ENCODE measurements around the gene IL12A.

IL12A gene

DNA sequence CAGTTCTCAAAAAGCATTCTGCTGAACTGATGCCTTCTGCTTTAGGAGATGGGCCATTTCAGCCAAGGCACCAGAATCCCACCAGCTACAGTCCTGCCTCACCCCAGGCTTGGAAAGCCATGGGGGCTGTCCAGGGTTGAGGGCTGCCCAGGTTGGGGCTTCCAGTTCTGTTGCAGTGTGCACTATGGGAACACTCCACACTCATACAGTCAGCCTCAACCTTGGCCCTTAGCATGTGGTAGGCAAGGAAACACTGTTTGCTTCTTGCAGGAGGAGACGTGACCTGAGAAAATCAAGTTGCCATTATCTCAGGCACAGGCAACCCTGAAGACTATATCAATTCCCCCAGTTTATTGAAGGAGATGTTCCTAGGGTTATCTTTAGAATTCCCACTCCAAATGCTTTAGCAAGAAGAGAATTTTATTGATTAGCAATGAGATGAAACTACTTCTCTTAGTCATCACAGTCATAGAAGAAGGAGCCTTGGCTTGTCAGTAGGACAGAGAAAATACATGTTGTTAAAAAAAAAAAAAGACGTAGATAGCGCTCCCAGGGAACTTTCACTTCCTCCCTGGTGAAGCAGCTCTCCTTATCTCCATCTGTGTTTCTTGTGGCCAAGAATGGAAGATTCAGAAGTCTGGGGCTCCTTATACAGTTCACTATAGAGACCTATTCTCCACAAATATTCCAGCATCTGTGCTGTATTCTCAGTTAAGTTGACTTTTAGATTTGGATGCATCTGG, 38.3 kb upstream of the IL12A start:
- no peak overlapping the region for H3K27ac ChIP-seq
- no peak for TF ChIP-seq ZFX (IDR thresholded peaks at IDR 0.05)
- TF ChIP-seq, protein P1, sequence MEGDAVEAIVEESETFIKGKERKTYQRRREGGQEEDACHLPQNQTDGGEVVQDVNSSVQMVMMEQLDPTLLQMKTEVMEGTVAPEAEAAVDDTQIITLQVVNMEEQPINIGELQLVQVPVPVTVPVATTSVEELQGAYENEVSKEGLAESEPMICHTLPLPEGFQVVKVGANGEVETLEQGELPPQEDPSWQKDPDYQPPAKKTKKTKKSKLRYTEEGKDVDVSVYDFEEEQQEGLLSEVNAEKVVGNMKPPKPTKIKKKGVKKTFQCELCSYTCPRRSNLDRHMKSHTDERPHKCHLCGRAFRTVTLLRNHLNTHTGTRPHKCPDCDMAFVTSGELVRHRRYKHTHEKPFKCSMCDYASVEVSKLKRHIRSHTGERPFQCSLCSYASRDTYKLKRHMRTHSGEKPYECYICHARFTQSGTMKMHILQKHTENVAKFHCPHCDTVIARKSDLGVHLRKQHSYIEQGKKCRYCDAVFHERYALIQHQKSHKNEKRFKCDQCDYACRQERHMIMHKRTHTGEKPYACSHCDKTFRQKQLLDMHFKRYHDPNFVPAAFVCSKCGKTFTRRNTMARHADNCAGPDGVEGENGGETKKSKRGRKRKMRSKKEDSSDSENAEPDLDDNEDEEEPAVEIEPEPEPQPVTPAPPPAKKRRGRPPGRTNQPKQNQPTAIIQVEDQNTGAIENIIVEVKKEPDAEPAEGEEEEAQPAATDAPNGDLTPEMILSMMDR (conservative IDR thresholded peaks at IDR 0.05), result no peak

DNA sequence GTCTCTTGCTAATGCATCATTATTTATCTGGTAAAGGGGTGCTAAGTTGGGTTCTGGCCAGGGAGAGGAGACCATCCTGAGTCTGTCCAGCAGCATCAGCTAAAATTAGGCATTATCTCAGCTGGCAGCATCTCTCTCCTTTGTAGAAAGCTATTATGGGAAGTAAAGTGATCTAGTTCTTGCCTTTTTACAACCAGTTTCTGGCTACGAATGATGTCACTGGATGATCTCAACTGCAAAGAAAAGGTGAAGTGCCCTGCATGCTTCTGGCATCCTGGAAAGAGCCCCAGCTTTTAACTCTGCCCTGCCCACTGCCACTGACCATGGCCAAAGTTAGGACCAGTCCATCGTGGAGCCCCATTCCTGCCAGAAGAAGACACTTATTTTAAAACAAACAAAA, 37.1 kb upstream of the IL12A start:
- no peak for TF ChIP-seq ZFX (IDR thresholded peaks at IDR 0.05)
- TF ChIP-seq, protein P1 (conservative IDR thresholded peaks at IDR 0.05), result no peak
- no peak overlapping the region for H3K27ac ChIP-seq

DNA sequence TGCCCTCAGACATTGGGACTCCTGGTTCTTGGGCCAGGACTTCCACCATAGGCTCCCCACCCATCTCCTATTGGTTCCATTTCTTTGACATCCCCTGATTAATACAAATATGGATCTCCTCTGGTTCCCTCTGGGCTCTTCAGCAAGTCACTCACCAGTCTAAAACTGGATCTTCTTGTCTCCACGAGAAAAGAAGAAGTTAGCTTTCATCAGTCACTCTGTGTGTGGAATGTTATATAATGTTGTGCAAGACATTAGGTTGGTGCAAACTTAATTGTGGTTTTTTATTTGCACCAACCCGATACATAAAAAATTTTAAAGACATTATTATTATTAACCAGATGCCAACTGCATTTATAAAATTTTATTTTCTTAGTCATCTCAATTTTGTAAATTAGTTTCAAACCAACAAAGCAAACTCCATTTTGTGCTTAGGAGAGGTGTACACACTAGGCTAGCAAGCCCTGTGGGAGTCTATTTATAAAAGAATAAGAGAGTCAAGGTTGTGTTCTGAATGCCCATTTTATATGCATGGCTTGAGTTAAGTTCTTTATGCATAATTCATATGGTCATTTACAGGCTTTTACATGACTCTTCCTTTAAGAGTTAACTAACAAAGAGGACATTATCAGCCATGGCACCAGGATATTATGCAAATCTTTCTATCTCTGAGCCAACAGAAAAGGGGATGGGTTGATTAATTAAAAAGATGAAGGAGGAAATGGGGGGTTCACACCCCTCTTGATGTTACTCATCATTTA, 35.1 kb upstream of the IL12A start:
- no peak for TF ChIP-seq ZFX (IDR thresholded peaks at IDR 0.05)
- TF ChIP-seq, protein P1 (conservative IDR thresholded peaks at IDR 0.05), result no peak

DNA sequence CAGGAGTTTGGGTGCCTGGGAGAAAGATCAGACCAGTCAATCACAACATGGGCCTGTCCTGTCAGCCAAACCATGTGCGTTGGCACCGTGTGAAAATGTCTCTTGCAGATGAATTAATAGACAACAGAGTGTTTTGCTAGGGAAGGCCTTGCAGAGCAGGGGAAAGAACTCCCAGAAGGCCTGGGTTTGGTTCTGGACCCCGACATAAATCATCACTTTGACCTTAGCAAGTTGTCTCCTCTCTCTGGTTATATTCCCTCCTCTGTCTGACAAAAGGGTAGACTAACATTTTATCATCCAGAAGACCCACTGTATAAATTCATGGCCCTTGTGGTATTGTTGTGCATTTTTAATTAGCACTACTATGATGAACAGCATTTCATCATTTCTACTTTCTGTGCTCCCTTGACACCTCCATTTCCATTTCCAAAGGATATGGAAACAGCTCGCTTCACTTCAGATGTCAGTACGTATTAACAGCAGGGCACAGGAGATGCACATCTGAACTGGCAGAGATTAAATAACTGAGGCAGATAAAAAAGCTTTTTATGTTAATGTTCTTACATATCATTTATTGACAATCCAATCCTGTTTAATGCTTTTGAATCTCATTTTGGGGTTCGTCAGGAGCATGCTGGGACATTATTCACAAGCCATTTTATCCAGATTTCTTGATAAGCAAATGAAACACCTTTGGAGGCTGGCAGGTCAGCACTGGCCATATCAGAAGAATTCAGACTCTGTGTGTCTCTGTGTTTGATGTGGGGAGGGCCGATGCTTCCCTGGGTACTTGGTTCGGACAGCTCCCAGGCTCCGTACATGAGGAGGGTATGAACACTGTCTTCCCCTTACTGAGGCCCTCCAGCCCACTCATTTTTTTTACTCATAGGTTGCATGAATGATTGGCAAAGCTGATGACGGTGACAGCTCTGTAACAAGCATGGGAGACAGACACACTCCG, 28.2 kb upstream of the IL12A start:
- TF ChIP-seq, protein P1 (conservative IDR thresholded peaks at IDR 0.05), result no peak
- no peak for TF ChIP-seq ZFX (IDR thresholded peaks at IDR 0.05)
- no peak overlapping the region for H3K27ac ChIP-seq

More for the DNA sequence above, 35.1 kb upstream of the IL12A start:
- no peak overlapping the region for H3K27ac ChIP-seq

DNA sequence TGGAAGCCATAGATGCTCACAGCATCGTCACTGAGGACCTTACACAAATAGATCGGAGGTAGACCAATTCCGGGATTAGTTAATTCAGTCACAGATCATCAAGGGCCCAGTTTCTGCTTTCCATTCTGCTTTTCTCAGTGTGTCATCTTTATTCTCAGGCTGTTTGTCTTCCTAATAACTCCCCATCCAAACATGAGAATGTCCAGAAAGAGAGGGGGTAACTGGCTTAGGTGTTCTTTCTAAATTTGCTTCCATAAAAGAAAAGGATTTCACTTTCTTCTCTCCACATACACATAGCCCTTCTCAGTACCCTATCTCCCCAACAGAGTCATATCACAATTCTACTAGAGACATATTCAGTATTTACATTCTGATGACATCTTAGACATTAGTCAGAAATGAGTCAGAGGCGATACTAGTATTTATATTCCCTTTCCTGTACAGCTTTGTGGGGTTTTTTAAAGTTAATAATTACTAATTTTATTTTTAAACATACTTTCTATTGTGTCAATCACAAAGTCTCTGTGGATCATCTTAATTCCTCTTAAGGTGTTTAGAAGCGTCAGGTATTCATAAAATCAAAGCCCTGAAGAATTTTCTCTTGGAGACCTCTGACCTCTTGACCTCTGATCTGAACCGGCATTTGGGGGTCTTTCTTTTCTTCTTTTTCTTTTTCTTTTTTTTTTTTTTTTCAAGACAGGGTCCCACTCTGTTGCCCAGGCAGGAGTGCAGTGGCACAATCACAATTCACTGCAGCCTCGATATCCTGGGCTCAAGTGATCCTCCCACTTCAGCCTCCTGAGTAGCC, 24.3 kb upstream of the IL12A start:
- H3K27ac ChIP-seq, result no peak overlapping the region
- TF ChIP-seq ZFX (IDR thresholded peaks at IDR 0.05), result no peak
- TF ChIP-seq, protein P1 (conservative IDR thresholded peaks at IDR 0.05), result no peak

DNA sequence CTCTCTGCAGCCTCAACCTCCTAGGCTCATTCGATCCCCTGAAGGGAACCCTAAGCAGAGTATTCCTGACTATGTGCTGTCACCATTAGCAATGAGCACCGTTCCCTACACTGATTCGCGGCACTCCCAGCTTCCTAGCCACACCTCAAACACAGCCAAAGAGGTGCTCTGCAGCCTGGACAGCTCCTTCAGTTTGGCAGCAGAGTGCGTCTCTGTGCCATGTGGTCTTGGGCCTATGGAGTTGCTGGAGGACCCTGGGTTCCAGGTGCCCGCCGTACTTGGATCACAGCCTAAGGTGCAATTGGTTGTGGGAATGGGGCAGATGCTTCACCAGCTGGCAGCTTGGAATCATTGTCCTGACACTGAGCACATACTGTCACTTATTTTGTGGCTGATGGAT, 17.3 kb upstream of the IL12A start:
- TF ChIP-seq ZFX (IDR thresholded peaks at IDR 0.05), result no peak
- TF ChIP-seq, protein P1 (conservative IDR thresholded peaks at IDR 0.05), result no peak
- H3K27ac ChIP-seq, result no peak overlapping the region
